ENCODE results near the gene LTC4S.
"Not testable (repeated sequence)": the region's sequence is repeated elsewhere in the genome, so short reads cannot be mapped to it uniquely, and the experiment has no call there.

Gene LTC4S

DNA sequence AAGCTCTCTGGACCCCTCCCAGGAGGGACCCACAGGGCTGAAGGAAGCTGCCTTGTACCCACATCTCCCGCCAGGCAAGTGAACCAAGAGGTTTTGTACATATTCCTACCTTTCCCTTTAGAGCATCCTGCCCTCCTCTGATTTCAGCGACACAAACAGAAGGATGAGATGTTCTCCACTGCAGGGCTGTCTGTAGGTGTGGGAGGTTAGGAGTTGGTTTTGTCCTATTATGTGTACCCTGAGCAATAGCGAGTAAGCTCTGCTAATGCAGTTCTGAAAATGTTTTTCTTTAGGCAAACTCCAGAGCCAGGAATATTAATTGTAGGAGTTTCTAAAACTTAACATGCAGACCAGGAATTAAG lies 39.9 kb downstream of the LTC4S start:
- CTCF ChIA-PET, result no interaction called here
- H3K4me3 ChIP-seq (ENCODE audit: low read depth, low read length), result no peak overlapping the region
- POLR2A ChIA-PET, result interaction anchor here (0.8 to 1.5 kb wide), 3 partner anchors 11 to 13 kb away, joined by 3 to 6 read pairs (median 3); partner anchors contain the start of gene SQSTM1
- TF ChIP-seq, protein P1, sequence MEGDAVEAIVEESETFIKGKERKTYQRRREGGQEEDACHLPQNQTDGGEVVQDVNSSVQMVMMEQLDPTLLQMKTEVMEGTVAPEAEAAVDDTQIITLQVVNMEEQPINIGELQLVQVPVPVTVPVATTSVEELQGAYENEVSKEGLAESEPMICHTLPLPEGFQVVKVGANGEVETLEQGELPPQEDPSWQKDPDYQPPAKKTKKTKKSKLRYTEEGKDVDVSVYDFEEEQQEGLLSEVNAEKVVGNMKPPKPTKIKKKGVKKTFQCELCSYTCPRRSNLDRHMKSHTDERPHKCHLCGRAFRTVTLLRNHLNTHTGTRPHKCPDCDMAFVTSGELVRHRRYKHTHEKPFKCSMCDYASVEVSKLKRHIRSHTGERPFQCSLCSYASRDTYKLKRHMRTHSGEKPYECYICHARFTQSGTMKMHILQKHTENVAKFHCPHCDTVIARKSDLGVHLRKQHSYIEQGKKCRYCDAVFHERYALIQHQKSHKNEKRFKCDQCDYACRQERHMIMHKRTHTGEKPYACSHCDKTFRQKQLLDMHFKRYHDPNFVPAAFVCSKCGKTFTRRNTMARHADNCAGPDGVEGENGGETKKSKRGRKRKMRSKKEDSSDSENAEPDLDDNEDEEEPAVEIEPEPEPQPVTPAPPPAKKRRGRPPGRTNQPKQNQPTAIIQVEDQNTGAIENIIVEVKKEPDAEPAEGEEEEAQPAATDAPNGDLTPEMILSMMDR (IDR thresholded peaks at IDR 0.05; ENCODE audit: insufficient read depth, low read length, missing control alignments), result no peak
- no peak for DNase-seq (ENCODE audit: low read depth, low spot score)

DNA sequence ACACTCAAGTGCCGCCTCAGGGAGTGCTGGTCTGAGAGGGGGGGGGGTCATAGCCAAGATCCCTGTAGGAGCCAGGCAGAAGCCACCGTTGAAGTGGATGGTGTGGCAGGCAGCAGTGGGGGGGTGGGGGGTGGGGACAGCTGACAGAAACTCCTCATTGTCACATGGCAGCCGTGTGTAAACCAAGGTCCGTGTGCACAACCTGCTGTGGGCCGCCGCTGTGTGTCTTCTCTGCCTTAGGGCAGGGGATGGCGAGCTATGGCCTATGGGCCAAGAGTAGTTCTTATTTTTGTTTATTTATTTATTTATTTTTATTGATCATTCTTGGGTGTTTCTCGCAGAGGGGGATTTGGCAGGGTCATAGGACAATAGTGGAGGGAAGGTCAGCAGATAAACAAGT lies 40.3 kb downstream of the LTC4S start:
- POLR2A ChIA-PET, result interaction anchor here (0.8 kb wide), 1 partner anchor 14 kb away, joined by 3 read pairs; the partner anchor contains the start of gene SQSTM1
- CTCF ChIA-PET, result no interaction called here
- TF ChIP-seq, protein P1 (IDR thresholded peaks at IDR 0.05; ENCODE audit: insufficient read depth, low read length, missing control alignments), result no peak
- DNase-seq (ENCODE audit: low read depth, low spot score), result no peak
- no peak overlapping the region for H3K4me3 ChIP-seq (ENCODE audit: low read depth, low read length)

DNA sequence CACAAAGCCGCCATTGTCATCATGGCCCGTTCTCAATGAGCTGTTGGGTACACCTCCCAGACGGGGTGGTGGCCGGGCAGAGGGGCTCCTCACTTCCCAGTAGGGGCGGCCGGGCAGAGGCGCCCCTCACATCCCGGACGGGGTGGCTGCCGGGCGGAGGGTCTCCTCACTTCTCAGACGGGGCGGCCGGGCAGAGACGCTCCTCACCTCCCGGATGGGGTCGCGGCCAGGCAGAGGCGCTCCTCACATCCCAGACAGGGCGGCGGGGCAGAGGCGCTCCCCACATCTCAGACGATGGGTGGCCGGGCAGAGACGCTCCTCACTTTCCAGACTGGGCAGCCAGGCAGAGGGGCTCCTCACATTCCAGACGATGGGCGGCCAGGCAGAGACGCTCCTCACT lies 41.1 kb downstream of the LTC4S start:
- CTCF ChIA-PET, result not testable (repeated sequence)

DNA sequence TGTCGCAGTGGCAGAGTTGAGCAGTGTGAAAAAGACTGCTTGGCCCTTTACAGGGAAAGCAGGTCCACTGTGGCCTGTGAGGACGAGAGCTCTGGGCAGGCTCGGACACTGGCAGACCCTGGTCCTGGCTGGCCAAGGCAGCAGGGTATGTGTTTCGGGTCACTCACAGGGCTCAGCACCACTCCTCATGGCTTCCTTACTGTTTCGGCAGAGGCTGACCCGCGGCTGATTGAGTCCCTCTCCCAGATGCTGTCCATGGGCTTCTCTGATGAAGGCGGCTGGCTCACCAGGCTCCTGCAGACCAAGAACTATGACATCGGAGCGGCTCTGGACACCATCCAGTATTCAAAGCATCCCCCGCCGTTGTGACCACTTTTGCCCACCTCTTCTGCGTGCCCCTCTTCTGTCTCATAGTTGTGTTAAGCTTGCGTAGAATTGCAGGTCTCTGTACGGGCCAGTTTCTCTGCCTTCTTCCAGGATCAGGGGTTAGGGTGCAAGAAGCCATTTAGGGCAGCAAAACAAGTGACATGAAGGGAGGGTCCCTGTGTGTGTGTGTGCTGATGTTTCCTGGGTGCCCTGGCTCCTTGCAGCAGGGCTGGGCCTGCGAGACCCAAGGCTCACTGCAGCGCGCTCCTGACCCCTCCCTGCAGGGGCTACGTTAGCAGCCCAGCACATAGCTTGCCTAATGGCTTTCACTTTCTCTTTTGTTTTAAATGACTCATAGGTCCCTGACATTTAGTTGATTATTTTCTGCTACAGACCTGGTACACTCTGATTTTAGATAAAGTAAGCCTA lies 42.6 kb downstream of the LTC4S start:
- no peak overlapping the region for H3K4me3 ChIP-seq (ENCODE audit: low read depth, low read length)
- ChIA-PET POLR2A (interaction anchor here (1.2 kb wide), 1 partner anchor 11 kb away, joined by 3 read pairs; no protein-coding TSS in a partner anchor), CTCF (interaction anchor here (0.8 kb wide), 1 partner anchor 15 kb away, joined by 5 read pairs; no protein-coding TSS in a partner anchor)
- TF ChIP-seq, protein P1 (IDR thresholded peaks at IDR 0.05; ENCODE audit: insufficient read depth, low read length, missing control alignments), result no peak
- no peak for DNase-seq (ENCODE audit: low read depth, low spot score)

More for the DNA sequence above, 41.1 kb downstream of the LTC4S start:
- H3K4me3 ChIP-seq (ENCODE audit: low read depth, low read length); DNase-seq (ENCODE audit: low read depth, low spot score); POLR2A ChIA-PET: not testable (repeated sequence)

DNA sequence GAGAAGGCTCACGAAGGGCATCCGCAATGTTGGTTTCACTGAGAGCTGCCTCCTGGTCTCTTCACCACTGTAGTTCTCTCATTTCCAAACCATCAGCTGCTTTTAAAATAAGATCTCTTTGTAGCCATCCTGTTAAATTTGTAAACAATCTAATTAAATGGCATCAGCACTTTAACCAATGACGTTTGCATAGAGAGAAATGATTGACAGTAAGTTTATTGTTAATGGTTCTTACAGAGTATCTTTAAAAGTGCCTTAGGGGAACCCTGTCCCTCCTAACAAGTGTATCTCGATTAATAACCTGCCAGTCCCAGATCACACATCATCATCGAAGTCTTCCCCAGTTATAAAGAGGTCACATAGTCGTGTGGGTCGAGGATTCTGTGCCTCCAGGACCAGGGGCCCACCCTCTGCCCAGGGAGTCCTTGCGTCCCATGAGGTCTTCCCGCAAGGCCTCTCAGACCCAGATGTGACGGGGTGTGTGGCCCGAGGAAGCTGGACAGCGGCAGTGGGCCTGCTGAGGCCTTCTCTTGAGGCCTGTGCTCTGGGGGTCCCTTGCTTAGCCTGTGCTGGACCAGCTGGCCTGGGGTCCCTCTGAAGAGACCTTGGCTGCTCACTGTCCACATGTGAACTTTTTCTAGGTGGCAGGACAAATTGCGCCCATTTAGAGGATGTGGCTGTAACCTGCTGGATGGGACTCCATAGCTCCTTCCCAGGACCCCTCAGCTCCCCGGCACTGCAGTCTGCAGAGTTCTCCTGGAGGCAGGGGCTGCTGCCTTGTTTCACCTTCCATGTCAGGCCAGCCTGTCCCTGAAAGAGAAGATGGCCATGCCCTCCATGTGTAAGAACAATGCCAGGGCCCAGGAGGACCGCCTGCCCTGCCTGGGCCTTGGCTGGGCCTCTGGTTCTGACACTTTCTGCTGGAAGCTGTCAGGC lies 43.6 kb downstream of the LTC4S start:
- CTCF ChIA-PET, result interaction anchor here (0.8 to 1.5 kb wide), 3 partner anchors 8 to 16 kb away, joined by 3 to 5 read pairs (median 5); no protein-coding TSS in a partner anchor
- no peak for DNase-seq (ENCODE audit: low read depth, low spot score)
- H3K4me3 ChIP-seq (ENCODE audit: low read depth, low read length), result no peak overlapping the region
- TF ChIP-seq, protein P1 (IDR thresholded peaks at IDR 0.05; ENCODE audit: insufficient read depth, low read length, missing control alignments), result no peak
- POLR2A ChIA-PET, result interaction anchor here (0.6 to 1.5 kb wide), 4 partner anchors 10 to 17 kb away, joined by 3 to 4 read pairs (median 3); partner anchors contain the start of gene SQSTM1

DNA sequence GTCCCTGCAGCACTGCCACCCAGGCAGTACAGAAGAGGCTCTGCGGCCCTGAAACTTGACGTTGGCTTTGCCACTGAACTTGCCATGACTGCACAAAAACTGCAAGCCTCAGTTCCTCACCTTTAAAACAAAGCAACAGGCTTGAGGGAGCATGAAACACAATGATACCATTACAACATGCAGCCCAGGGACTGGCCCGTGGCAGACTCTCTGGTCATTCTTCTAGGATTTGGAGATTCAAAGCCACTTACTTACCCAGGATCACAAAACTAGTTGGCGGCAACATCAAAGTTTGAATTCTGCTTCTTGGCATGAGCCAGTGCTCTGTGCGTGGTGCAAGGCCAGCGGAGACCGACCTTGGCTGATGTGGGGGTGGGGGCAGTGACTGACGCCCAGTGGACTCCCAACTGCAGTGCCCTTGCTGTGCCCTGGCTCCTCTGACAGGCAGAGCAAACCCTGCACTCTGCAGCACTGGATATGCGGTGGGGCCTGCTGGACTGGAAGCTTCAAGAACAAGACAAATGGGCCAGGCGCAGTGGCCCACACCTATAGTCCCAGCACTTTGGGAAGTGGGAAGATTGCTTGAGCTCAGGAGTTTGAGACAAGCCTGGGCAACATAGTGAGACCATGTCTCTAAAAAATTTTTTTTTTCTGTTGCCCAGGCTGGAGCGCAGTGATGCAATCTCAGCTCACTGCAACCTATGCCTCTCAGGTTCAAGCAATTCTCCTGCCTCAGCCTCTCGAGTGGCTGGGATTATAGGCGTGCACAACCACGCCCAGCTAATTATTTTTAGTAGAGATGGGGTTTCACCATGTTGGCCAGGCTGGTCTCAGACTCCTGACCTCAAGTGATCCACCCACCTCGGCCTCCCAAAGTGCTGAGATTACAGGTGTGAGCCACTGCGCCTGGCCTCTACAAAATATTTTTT lies 45.8 kb downstream of the LTC4S start:
- ChIA-PET POLR2A (interaction anchor here (0.7 to 1.5 kb wide), 3 partner anchors 19 to 157 kb away, joined by 4 read pairs; partner anchors contain the start of gene SQSTM1), CTCF (no interaction called here)
- DNase-seq (ENCODE audit: low read depth, low spot score), result no peak
- no peak overlapping the region for H3K4me3 ChIP-seq (ENCODE audit: low read depth, low read length)
- TF ChIP-seq, protein P1 (IDR thresholded peaks at IDR 0.05; ENCODE audit: insufficient read depth, low read length, missing control alignments), result no peak
